ENCODE results near the gene ENO2. TPM values are rescaled to one million over a fixed set of nuclear protein-coding genes. Genes with fewer than 3 reads are reported as not detected.

ENO2 gene
- polyA plus RNA-seq, 10 donors = 5.2 to 11.7 (median 8.4) TPM

DNA sequence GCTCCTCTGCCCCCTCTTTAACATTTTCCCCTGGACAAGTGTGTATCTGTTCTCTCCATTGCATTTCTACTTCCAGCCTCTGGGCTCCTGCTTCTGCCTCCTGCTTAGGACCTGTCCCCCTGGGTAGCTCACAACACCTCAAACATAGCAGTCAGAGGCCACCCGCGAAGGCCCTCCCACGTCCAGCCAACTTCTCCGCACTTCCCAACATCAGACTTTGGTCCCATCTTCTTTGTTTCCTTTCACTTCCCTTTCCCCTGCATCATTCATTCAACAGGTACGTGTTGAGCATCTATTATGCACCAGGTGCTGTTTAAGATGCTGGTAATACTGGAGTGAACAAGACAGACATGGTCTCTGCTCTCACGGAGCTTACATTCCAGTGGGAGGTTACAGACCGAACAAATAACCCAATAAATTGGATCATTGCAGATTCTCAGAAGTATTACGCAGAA lies 32.6 kb downstream of the ENO2 start:
- DNase-seq = no peak

DNA sequence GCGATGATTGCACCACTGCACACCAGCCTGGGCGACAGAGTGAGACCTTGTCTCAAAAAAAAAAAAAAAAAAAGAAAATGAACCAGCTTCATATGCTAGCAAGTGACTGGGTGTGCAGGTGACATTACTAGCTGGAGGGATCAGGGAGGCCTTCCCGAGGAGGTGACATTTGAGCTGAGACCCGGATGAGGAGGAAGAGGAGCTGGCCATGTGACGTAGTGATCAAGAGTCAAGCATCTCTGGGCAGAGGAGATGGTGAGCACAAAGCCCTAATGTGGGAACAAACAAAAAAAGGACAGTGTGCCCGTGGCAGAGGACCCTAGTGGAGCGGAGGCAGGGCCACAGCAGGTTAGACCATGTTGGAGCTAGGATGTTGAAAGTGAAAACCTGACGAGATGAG lies 33.2 kb downstream of the ENO2 start:
- DNase-seq = no peak

DNA sequence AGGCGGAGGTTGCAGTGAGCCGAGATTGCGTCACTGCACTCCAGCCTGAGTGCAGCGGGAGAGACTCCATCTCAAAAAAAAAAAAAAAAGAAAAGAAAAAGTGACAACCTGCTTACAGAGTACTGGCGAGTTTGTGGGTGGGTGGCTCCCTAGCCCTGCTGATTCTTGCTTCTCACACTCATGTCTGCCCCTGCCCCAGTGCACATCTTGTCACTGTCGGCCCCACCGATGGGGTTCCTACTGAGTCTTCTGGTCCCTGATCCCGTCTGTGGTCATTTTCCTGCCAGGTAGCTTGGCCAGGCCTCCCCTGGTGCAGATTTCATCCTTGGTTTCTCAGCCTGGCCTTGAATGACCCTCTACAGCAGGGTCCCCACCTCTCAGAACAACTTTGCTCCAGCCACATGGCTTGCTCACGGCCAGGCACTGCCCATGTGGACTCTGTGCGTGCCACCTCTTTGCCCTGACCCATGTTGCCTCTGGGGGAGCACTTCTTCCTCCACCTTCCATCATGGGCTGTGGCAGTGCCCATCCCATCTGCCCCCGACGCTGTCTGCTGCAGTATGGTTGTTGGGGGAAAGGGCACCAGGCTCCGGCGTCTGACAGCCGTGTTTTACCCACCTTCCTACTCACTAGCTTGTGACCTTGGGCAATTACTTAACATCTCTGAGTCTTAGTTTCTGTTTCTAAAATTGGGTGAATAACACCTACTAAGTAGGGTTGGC lies 34.7 kb downstream of the ENO2 start:
- no peak for DNase-seq

DNA sequence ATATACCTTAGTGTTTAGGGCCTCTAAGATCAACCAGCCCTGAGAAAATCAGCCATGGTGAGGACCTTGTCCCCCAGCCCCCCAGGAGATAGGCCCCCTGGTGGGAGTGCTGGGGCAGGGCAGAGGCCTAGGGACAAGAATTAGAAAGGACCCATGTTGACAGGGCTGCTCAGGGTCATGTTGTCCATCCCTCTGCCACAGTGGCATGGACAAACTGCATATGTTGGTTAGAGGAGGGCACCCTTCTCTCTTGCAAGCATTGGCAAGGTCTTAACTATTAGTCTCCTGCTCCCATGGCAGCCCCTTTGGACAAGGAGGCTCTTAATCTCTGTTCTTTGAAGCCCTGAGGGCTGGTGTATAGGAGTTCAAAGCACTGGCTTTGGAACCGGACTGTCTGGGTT lies 36.0 kb downstream of the ENO2 start:
- DNase-seq = no peak

- DNase-seq = no peak
Observed at GRCh38 chr12:6950811-6951540, 36.6 kb downstream of the ENO2 start, which contains the start of gene PTPN6. Gene PTPN6, plus strand, starts transcription at chr12:6951356. Its CDS starts 157 bp downstream, at chr12:6951513.

DNA sequence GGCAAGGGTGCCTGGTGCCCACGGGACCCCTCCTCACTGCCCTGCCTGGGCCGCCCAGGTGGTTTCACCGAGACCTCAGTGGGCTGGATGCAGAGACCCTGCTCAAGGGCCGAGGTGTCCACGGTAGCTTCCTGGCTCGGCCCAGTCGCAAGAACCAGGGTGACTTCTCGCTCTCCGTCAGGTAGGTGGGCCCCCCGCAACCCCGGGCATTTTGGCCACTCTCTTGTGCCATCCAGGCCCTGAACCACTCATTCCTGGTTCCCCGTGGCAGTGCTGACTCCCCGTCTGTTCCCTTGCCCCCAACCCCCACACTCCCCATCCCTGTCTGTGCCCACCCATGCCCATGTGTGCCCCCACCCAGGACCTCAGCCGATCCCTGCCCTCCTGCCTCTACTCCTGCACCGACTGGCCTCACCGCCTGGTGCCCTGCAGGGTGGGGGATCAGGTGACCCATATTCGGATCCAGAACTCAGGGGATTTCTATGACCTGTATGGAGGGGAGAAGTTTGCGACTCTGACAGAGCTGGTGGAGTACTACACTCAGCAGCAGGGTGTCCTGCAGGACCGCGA lies 37.3 kb downstream of the ENO2 start:
- no peak for DNase-seq

GRCh38 chr12:6952121-6952862 lies 37.9 kb downstream of the ENO2 start:
- no peak for DNase-seq

DNA sequence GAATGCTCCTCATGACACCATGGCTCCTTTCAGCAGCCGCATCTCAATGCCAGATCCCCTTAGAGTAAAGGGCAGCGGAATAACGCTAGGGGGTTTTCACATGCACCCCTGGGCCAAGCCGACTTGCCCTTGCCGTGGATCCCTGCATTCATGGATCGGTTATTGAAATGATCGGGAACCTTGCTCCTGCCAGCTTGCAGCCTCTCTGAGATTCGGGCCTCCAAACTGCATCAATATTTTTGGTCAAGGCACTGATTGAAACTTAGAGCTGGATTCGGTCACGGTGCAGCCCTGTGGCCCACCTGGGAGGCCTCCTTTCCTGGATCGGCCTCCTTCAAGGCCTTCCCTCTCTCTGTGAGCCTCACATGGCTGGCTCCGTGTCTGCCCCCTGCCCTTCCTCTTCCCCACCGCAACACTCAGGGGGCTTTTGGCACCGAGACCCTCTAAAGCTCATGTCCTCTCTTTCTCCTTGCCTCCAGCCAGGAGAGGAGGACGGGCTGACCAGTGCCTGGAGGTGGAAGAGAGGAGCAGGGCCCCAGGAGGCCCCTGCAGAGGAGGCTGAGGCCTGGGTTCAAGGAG lies 38.6 kb downstream of the ENO2 start:
- DNase-seq = no peak

DNA sequence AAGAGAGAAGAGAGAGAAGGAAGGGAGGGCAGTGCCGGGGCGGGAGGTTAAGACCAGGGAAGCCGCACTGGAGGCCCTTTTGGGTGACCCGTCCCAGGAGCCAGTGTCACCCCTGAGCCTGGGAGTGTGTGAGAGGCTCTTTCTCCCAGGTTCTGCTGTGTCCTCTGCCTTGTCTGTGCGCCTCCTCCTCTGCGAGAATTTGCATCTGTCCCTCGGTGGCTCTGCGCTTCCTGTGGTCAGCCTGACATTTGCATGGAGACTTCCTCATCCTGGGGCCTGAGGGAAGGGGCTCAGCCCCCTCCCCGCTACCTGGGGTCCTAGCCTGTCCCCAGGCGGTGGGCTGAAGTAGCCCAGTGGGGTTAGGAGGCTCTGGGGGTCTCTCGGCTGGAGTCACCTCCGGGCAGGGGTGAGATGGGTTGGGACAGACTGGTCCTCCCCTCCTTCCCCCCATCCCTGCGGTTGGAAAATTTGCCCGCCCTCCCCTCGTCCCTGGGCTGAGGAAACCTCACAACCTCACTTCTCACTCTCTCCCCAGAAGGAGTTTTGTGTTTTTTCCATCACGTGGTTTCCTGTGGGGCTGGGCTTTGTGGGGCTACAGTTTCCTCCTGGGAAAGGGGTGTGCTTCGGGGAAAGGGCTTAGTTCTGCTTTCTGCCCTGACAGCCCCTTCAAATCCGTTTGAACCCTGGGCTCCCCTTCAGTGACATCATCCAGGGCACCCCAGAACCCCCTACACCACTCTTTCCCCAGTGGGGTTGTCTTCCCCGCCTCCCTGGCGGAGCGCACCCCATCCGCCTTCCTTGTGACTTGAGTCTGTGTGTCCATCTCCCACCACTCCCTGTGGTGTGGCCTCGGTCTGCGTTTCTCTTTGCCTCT lies 39.3 kb downstream of the ENO2 start:
- peak; percentile 55 to 88 (median 78) for DNase-seq

DNA sequence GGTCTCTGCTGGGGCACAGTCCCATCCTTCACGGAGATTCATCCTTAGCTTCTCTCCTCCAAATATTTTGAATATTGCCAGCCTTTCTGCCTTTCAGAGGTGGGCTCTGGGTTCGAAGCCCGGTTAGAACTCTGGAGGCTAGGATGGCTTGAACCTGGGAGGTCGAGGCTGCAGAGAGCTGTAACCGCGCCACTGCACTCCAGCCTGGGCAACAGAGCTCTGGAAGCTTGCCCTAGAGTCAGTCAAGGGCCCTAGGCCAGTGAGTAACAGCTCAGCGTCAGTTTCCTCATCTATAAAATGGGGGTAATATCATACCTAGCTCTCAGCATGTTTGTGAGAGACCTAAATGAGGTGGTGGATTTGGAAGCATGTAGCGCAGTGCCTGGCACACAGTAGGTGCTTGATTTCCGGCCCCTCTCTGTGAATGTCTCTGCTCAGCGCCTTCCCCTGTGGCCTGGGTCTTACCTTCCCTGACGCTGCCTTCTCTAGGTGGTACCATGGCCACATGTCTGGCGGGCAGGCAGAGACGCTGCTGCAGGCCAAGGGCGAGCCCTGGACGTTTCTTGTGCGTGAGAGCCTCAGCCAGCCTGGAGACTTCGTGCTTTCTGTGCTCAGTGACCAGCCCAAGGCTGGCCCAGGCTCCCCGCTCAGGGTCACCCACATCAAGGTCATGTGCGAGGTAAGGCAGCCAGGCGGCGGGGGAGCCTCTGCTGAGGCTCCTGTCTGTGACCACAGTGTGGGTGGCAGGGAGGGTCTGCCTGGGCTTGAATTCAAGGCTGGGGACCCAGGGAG lies 40.1 kb downstream of the ENO2 start:
- DNase-seq = no peak

DNA sequence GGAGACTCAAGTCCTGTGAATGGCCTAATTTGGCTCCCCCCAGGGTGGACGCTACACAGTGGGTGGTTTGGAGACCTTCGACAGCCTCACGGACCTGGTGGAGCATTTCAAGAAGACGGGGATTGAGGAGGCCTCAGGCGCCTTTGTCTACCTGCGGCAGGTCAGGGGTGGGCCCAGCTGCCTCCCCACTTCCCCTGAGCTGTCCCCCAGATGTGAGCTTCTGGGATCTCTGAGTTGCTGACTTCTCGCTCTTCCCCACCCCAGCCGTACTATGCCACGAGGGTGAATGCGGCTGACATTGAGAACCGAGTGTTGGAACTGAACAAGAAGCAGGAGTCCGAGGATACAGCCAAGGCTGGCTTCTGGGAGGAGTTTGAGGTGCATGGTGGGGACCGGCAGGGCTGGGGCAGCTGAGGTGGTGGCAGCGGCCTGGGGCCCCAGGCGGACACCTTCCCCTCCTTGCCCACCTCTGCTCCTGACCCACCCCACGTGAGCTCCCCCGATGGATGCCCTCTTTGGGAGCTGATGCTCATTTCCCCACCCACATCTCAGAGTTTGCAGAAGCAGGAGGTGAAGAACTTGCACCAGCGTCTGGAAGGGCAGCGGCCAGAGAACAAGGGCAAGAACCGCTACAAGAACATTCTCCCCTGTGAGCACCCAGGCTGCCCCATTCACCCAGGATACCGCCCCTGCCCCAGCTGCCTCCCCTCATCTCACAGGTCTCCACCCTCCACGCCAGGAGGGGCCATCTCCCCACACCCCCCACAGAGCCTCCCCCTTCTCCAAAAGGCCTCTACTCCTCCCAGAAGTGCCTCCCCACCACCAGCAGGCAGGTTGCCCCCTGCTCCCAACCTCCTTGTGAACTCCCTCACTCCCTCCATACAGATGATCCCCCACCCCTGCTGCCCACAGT lies 41.0 kb downstream of the ENO2 start:
- no peak for DNase-seq

GRCh38 chr12:6956021-6956727 lies 41.8 kb downstream of the ENO2 start:
- no peak for DNase-seq

- DNase-seq = no peak
Observed at GRCh38 chr12:6957151-6957701, 42.8 kb downstream of the ENO2 start.

- DNase-seq = no peak
Observed at GRCh38 chr12:6957741-6958608, 43.6 kb downstream of the ENO2 start.

- no peak for DNase-seq
Observed at GRCh38 chr12:6958609-6959057, 44.3 kb downstream of the ENO2 start.

DNA sequence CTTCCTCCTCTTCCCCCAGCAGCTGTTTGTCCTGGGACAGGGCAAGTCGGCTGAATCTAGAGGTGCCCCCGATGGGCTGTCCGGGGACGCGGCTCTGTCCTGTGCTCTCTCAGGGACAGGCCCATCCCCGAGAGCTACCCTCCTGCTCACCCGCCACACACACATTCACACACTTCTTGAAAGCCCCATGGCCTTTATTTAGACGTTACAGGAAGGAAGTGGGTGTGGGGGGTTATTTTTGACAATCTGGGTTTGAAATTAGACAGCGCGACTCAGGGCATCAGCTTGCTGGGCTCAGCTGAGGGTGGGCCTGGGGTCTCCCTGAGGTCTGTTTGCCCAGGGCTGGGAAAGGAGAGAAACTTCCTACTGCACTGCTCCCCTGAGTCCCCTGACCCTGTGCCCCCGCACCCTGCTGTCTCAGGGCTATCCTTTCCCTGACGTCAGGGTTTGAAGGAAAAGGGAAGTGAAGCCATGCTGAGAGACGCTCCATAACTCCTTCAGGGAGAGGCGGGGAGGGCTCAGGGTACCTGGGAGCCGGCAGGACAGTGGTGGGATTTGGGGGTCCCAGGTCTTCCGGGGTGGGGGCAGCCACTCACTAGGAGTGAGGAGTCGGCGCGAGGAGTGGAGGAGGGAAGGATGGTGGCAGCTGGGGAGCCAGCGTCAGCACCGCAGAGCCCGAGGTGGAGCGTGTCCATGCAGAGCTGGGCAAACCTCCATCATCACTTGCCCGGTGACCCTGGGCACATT lies 44.9 kb downstream of the ENO2 start:
- DNase-seq = peak in 1 of 3 donors; percentile 54

Measured in muscle of back (tissue), 11 donors.